COLO668 (cell line): ENCODE results near the gene FTL.
"Not testable (repeated sequence)": the region's sequence is repeated elsewhere in the genome, so short reads cannot be mapped to it uniquely, and the experiment has no call there.

Experiments
- DNase-seq: peaks from one replicate; lab custom pipeline; 2025; ENCODE audit not compliant: unreplicated experiment; lab: John Stamatoyannopoulos, UW

The FTL gene

DNA sequence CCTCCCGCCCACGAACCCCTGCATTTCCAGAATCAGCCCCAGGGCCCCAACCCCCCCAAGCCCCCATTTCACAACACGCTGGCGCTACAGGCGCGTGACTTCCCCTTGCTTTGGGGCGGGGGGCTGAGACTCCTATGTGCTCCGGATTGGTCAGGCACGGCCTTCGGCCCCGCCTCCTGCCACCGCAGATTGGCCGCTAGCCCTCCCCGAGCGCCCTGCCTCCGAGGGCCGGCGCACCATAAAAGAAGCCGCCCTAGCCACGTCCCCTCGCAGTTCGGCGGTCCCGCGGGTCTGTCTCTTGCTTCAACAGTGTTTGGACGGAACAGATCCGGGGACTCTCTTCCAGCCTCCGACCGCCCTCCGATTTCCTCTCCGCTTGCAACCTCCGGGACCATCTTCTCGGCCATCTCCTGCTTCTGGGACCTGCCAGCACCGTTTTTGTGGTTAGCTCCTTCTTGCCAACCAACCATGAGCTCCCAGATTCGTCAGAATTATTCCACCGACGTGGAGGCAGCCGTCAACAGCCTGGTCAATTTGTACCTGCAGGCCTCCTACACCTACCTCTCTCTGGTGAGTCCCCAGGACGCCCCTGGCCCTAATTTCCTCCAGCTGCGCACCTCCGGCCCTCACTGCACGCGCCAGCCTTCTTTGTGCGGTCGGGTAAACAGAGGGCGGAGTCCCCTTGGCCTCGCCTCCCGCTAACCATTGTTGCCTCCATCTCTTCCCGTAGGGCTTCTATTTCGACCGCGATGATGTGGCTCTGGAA is at the start of gene FTL:
Gene FTL (plus strand): TSS at position 270 of the 766 bp plus-strand sequence. CDS start 199 bp downstream, at position 469.
- DNase-seq: peak; percentile 96

DNA sequence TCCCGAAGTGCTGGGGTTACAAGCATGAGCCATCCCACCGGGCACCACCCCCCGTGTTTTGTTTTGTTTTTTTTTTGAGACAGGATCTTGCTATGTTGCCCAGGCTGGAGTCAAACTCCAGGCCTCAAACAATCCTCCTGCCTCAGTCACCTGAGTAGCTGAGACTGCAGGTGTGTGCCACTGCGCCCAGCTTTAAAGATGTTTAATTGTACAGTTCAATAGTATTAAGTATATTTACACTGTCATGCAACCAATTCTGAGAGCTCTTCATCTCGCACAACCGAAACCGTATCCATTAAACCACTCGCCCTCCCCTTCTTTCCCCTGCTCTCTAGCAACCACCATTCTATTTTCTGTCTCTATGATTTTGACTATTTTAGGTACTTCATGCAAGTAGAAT is 49.4 kb upstream of the FTL start:
- DNase-seq: peak; percentile 6

DNA sequence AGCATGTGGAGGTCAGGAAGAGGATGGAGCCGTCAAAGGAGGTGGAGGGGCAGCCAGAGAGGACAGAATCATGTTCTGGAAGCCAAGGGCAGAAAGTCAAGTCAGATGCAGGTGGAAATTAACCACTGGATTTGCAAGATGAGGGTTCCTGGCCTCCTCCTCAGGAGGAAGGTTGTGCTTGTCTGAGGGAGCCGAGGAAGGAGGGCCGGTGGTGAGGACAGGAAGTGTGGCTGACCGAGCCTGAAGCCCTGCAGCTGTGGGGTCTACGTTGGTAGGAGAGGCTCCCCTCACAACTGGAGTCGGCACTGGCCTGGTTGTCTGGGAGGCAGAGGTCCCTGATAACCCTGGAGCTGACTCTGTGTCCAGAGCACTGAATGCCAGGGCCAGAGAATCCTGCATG is 47.0 kb upstream of the FTL start:
- no peak for DNase-seq

DNA sequence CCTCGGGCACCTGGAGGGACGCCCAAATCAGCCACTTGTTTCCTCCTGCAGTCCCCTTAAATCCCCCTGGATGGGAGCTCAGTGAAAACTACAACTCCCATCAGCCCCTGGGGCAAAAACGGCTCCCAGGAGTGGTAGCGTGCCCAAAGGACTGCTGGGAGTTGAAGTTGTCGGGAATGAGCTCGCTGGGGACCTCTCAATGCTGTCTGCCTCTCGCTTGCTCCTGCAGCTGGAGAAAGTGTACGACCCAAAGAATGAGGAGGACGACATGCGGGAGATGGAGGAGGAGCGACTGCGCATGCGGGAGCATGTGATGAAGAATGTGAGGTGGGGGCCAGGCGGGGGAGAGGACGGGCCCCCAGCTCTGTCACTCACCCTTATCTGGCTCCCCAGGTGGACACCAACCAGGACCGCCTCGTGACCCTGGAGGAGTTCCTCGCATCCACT is 46.3 kb upstream of the FTL start:
- DNase-seq: peak; percentile 22

DNA sequence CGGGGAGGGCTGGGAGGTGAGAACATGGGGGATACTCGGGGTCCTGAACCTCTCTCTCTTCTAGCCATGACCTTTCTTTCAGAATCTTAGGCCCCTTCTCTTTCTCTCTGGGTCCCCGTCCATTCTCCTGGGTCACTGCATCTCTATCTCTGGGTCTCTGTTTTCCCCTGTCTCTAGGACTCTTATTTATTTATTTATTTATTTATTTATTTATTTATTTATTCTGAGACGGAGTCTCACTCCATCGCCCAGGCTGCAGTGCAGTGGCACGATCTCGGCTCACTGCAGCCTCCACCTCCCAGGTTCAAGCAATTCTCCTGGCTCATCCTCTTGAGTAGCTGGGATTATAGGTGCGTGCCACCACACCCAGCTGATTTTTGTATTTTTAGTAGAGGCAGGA is 45.8 kb upstream of the FTL start:
- not testable (repeated sequence) for DNase-seq

DNA sequence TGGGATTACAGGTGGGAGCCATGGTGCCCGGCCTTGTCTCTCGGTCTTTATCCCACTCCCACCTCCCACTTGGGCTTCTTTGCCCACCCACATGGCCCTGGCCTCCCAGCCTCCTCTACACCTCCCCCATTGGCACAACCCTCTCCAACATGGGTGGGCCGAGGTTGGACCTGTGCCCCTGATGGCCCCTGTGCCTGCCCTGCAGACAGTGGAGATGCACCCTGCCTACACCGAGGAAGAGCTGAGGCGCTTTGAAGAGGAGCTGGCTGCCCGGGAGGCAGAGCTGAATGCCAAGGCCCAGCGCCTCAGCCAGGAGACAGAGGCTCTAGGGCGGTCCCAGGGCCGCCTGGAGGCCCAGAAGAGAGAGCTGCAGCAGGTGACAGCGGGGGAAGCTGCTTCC is 44.2 kb upstream of the FTL start:
- DNase-seq: no peak

DNA sequence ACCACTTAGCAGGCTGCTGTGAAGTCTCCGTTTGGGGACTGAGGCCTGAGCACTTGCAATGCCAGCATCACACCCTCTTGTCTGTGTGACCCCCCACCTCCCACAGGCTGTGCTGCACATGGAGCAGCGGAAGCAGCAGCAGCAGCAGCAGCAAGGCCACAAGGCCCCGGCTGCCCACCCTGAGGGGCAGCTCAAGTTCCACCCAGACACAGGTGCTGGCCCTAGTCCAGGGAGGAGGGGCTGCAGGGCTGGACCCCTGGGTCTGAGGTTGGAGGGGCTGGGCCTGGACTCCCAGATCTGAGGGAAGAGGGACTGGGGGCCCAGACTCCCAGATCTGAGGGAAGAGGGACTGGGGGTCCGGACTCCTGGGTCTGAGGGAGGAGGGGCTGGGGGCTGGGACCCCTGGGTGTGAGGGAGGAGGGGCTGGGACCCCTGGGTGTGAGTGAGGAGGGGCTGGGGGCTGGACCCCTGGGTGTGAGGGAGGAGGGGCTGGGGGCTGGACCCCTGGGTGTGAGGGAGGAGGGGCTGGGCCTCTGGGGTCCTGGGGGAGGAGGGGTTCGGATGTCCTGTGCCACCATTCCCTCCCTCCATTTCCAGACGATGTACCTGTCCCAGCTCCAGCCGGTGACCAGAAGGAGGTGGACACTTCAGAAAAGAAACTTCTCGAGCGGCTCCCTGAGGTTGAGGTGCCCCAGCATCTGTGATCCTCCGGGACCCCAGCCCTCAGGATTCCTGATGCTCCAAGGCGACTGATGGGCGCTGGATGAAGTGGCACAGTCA is 43.2 kb upstream of the FTL start:
- no peak for DNase-seq

DNA sequence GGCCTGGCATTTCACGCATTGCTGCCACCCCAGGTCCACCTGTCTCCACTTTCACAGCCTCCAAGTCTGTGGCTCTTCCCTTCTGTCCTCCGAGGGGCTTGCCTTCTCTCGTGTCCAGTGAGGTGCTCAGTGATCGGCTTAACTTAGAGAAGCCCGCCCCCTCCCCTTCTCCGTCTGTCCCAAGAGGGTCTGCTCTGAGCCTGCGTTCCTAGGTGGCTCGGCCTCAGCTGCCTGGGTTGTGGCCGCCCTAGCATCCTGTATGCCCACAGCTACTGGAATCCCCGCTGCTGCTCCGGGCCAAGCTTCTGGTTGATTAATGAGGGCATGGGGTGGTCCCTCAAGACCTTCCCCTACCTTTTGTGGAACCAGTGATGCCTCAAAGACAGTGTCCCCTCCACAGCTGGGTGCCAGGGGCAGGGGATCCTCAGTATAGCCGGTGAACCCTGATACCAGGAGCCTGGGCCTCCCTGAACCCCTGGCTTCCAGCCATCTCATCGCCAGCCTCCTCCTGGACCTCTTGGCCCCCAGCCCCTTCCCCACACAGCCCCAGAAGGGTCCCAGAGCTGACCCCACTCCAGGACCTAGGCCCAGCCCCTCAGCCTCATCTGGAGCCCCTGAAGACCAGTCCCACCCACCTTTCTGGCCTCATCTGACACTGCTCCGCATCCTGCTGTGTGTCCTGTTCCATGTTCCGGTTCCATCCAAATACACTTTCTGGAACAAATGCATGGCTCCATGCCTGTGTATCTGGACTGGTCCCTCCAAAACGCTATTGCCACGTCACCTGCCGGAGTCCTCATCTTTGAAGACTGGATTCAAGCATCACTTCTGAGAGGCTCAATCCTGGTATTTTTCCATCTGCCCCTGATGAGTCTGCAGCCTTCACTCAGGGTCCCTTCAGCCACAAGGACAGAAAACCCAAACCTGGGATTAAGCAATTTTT is 42.3 kb upstream of the FTL start:
- DNase-seq: no peak

DNA sequence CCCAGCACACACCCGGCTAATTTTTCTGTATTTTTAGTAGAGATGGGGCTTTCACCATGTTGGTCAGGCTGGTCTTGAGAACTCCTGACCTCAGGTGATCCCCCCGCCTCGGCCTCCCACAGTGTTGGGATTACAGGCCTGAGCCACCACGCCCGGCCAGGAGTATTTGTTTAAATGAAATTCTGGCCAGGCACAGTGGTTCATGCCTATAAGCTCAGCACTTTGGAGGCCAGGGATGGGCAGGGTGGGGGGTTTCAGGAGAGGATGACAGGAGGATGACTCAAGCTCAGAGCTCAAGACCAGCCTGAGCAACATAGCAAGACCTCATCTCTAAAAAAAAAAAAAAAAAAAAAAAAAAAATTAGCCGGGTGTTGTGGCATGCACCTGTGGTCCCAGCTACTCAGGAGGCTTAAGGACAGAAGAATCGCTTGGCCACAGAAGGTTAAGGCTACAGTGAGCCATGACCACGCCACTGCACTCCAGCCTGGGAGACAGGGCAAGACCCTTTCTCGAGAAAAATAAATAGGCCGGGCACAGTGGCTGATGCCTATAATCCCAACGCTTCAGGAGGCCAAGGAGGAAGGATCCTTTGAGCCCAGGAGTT is 39.8 kb upstream of the FTL start:
- DNase-seq: no peak

DNA sequence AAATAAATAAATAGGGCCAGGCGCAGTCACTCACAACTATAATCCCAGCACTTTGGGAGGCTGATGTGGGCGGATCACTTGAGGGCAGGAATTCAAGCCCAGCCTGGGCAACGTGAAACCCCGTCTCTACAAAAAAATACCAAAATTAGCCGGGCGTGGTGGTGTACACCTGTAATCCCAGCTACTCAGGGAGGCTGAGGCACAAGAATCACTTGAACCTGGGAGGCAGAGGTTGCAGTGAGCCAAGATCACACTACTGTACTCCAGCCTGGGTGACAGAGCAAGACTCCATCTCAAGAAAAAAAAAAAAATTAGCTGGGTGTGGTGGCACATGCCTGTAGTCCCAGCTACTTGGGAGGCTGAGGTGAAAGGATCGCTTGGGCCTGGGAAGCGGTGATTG is 39.2 kb upstream of the FTL start:
- not testable (repeated sequence) for DNase-seq

DNA sequence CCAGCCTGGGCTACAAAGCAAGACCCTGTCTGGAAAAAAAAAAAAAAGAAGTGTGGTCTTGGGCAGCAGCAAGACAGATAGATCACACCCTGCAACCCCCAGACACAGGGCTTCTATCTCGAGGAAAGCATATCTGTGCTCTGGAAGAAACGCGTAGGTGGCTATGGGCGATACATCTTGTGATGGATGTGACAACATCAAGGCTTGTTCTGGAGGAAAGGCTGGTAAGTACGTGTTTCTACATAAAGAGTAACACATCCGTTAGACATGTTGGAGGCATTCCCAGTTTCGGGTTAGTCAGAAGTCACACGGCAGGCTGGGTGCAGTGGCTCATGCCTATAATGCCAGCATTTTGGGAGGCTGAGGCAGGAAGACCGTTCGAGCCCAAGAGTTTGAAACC is 38.2 kb upstream of the FTL start:
- DNase-seq: no peak

DNA sequence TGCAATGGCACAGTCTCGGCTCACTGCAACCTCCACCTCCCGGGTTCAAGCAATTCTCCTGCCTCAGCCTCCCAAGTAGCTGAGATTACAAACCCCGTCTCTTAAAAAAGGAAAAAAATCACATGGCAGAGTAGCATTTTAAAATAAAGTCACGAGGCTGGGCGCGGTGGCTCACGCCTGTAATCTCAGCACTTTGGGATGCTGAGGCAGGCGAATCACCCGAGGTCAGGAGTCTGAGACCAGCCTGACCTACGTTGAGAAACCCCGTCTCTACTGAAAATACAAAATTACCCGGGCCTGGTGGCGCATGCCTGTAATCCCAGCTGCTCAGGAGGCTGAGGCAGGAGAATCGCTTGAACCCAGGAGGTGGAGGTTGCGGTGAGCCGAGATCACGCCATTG is 37.4 kb upstream of the FTL start:
- DNase-seq: not testable (repeated sequence)

DNA sequence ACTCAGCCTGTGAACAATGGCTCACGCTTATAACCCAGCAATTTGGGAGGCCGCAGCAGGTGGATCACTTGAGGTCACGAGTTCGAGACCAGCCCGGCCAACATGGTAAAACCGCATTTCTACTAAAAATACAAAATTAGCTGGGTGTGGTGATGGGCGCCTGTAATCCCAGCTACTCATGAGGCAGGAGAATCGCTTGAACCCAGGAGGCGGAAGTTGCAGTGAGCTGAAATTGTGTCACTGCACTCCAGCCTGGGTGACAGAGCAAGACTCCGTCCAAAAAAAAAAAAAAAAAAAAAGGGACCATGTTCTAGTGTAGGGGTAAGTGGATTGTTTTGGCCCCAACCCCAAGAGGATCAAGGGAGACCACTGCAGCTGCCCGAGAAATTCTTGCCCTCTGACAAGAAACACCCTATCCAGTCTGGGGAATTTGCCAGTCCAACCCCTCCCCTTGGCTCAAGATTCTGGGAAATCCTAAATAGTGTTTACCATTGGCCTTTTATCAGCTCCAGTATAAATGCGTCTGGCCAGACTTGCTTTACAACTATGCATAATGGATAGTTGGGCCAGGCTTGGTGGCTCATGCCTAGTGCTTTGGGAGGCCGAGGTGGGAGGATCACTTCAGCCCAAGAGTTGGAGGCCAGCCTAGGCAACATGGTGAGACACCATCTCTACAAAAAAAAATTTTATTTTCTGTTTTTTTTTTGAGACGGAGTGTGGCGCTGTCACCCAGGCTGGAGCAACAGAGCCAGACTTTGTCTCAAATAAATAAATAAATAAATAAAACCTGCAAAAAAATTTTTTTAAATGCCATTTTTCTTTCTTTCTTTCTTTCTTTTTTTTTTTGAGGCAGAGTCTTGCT is 36.7 kb upstream of the FTL start:
- no peak for DNase-seq

DNA sequence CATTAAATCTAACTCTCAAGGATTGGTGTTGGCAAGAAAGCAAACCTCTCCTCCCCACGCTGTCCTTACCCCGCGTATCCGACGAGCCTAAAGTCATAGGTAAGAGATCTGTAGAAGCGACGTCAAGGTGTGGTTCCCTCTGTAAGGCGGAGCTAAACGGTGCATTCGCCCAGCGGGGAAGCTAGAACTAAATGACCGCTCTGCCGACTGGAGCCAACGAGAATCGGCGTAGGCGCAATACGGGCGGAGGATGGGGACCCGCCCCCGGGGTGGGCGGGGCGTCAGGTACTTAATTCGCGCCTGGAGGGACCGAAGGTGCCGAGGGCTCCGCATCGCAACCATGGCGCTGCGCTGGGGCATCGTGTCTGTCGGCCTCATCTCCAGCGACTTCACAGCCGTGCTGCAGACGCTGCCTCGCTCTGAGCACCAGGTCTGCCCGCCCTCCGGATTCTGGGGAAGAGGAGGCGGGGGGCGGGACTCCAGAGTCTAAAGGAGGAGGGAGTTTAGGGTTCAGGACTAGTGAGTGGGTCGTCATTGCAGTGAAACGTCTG is 31.7 kb upstream of the FTL start, which contains the start of gene DHDH:
Gene DHDH (plus strand): TSS at position 318 of the 551 bp plus-strand sequence. CDS start 23 bp downstream, at position 341.
- DNase-seq: peak; percentile 91

DNA sequence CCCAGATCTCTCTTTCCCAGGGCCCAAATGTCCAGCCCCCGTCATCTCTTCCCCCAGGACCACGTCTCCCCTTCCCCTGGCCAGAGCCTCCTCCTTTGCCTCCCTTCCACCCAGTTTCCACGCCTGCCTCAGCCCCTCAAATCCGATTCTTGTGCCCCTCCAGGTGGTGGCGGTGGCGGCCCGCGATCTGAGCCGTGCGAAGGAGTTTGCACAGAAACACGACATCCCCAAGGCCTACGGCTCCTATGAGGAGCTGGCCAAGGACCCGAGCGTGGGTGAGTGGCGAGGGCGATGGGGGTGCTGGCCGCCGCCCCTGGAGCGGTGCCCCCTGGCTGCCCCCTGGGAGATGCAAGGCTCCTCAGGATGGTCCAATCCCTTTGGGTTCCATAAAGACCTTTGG is 30.3 kb upstream of the FTL start:
- no peak for DNase-seq

DNA sequence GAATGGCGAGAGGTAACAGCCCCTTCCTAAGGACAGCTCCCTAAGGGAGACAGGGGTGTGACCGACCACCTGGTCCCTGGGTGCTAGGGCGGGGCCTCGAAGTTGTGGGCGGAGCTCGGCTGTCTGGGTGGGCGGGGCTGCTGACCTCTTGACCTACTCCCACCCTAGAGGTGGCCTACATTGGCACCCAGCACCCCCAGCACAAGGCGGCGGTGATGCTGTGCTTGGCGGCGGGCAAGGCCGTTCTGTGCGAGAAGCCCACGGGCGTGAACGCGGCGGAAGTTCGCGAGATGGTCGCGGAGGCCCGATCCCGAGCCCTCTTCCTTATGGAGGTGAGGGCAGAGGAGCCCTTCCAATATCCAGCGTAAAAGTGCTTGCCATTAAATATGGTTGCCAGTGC is 29.2 kb upstream of the FTL start:
- no peak for DNase-seq

DNA sequence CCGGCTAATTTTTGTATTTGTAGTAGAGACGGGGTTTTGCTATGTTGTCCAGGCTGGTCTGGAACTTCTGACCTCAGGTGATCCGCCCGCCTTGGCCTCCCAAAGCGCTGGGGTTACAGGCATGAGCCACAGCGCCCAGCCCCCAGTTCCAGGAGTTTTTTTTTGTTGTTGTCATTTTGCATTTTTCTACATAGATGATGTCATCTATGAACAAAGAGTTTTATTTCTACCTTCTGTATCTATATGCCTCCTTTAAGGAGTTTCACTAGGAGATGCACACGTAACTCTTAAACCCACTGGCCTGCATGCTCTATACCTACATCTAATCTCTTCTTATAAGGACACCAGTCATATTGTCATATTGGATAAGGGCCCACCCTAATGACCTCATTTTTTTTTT is 26.9 kb upstream of the FTL start:
- DNase-seq: no peak

DNA sequence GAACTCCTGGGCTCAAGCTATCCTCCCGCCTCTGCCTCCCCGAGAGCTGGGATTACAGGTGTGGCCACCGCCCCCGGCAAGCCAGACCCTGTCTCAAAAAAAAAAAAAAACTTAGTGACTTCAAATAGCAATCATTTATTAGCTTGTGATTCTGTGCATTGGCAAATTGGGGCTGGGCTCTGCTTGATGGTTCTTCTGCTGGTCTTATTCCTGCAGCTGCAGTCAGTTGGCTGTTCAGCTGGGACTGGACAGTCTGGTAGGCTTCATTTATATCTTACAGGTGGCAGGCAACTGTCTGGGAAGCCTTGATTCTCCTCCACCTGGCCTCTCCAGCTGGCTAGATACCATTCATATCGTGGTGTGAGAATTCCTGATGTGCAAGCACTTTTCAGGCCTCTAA is 24.2 kb upstream of the FTL start:
- DNase-seq: no peak

DNA sequence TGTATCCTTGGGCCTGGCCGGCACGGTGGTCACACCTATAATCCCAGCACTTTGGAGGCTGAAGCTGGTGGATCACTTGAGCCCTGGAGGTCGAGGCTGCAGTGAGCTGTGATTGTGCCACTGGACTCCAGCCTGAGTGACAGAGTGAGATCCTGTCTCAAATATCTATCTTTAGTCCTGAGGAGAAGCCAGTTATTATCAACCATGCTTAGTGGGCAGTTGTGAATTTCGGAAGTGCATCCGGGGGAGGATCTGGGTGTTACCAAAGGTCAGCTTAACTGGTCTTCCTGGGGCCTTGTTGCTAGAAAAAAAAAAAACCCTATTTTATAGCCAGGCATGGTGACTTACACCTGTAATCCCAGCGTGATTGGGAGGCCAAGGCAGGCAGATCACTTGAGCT is 22.0 kb upstream of the FTL start:
- no peak for DNase-seq

DNA sequence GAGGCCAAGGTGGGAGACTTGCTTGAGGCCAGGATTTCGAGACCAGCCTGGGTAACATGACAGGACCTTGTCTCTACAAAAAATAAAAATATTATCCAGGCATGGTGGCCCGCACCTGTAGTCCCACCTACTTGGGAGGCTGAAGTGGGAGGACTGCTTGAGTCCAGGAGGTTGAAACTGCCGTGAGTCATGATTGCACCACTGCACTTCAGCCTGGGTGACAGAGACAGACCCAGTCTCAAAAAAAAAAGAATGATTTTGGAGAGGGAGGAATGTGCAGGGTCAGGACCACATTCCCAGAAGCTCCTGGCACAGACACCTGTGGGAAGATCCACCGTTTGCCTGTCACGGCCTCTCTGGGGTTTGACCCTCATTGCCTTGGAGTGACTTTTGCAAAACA is 19.7 kb upstream of the FTL start:
- no peak for DNase-seq
